ENCODE results near the gene IKZF3. TPM values are rescaled to one million over a fixed set of nuclear protein-coding genes. Genes with fewer than 3 reads are reported as not detected.

IKZF3 gene
- total RNA-seq, 1 experiment from 2014 or later: 0.22 TPM

DNA sequence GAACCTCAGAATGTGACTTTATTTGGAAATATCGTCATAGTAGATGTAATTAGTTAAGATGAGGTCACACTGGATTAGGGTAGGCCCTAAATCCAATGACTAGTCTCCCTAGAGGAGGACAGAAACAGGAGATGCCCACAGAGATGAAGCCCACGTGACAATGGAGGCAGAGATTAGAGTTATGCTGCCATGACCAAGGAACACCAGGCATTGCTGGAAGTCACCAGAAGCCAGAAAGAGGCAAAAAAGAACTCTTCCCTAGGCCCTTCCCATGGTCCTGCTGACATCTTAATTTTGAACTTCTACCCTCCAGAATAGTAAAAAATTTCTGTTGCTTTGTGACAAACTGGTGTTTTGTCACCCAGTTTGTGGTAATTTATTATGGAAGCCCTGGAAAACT lies 49.6 kb downstream of the IKZF3 start:
- H3K23me2 ChIP-seq (ENCODE audit: insufficient read length, low read depth, low read length, poor library complexity, severe bottlenecking): no peaks in the 10 kb centered on the region
- H2AFZ ChIP-seq (ENCODE audit: low read length): no peak overlapping the region
- TF ChIP-seq, protein P1, sequence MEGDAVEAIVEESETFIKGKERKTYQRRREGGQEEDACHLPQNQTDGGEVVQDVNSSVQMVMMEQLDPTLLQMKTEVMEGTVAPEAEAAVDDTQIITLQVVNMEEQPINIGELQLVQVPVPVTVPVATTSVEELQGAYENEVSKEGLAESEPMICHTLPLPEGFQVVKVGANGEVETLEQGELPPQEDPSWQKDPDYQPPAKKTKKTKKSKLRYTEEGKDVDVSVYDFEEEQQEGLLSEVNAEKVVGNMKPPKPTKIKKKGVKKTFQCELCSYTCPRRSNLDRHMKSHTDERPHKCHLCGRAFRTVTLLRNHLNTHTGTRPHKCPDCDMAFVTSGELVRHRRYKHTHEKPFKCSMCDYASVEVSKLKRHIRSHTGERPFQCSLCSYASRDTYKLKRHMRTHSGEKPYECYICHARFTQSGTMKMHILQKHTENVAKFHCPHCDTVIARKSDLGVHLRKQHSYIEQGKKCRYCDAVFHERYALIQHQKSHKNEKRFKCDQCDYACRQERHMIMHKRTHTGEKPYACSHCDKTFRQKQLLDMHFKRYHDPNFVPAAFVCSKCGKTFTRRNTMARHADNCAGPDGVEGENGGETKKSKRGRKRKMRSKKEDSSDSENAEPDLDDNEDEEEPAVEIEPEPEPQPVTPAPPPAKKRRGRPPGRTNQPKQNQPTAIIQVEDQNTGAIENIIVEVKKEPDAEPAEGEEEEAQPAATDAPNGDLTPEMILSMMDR (conservative IDR thresholded peaks at IDR 0.05): no peak
- H3K14ac ChIP-seq (ENCODE audit: insufficient read depth, low read length): no peak overlapping the region
- Mint-ChIP-seq H3K36me3 (ENCODE audit: insufficient read depth in 1 of 3, low read depth in 3 of 3) (no peaks in the 10 kb centered on the region), H3K4me3 (no peak overlapping the region), H3K27ac (no peak overlapping the region), H3K9me3 (no peaks in the 10 kb centered on the region), H3K4me1 (peaks cover 7 to 10% of the 10 kb centered on the region in 2 experiments), H3K27me3 (ENCODE audit: low read depth) (peaks cover 2% of the 10 kb centered on the region; the same call in 1 of the 2 replicates)
- H2AK5ac ChIP-seq (ENCODE audit: insufficient read length, low read length): no peak overlapping the region
- no peak overlapping the region for H3K9ac ChIP-seq (ENCODE audit: extremely low read depth, insufficient read length, low read length)
- no peak overlapping the region for H4K5ac ChIP-seq (ENCODE audit: insufficient read length, low read depth, low read length)
- no peak overlapping the region for H3K4ac ChIP-seq (ENCODE audit: low read depth, low read length)
- no peaks in the 10 kb centered on the region for H3K79me1 ChIP-seq (ENCODE audit: insufficient read depth, low read depth, low read length, poor library complexity, severe bottlenecking)
- no peaks in the 10 kb centered on the region for H3K79me2 ChIP-seq (ENCODE audit: insufficient read depth, low read length)
- H2BK20ac ChIP-seq (ENCODE audit: low read depth, low read length, poor library complexity, severe bottlenecking): no peak overlapping the region
- no peak overlapping the region for H3K27ac ChIP-seq (ENCODE audit: insufficient read length, low read depth, low read length)
- no peak overlapping the region for H3K4me2 ChIP-seq (ENCODE audit: insufficient read depth, insufficient read length, low read length)
- H3K23ac ChIP-seq (ENCODE audit: insufficient read length, low read depth, low read length): no peak overlapping the region
- no peaks in the 10 kb centered on the region for H4K20me1 ChIP-seq (ENCODE audit: control insufficient read depth, insufficient read depth, insufficient read length)
- no peak overlapping the region for H3T11ph ChIP-seq (ENCODE audit: low read length)
- H4K91ac ChIP-seq (ENCODE audit: insufficient read length, low read depth, low read length): no peak overlapping the region
- no peak overlapping the region for H3K18ac ChIP-seq (ENCODE audit: insufficient read length, low read depth, low read length)
- H2BK12ac ChIP-seq (ENCODE audit: insufficient read length, low read depth, low read length): no peak overlapping the region
- no peak overlapping the region for H2BK120ac ChIP-seq (ENCODE audit: low read depth, low read length, poor library complexity, severe bottlenecking)
- DNase-seq: no peak
- no peak overlapping the region for H3K56ac ChIP-seq (ENCODE audit: insufficient read length, low read depth, low read length)
- no peak overlapping the region for H2BK5ac ChIP-seq (ENCODE audit: insufficient read length, low read length)
- H3K4me1 ChIP-seq (ENCODE audit: insufficient read depth, low read length): peaks cover 4% of the 10 kb centered on the region; the same call in 1 of the 2 replicates
- no CpG with 5 or more reads among the region's 2 CpGs for WGBS (ENCODE audit: extremely low coverage, insufficient read length, low lambda C conversion rate)
- no peak overlapping the region for H4K8ac ChIP-seq (replicated peaks; ENCODE audit: insufficient read length, low read depth, low read length)
- H2BK15ac ChIP-seq (ENCODE audit: low read depth, low read length): no peak overlapping the region
- no peaks in the 10 kb centered on the region for H3K9me3 ChIP-seq (ENCODE audit: control insufficient read depth, low read depth, low read length)
- H3K27me3 ChIP-seq (ENCODE audit: insufficient read depth, low read length): no peaks in the 10 kb centered on the region

Data from H9 (cell line).